GM12892 (cell line): Measurements from ENCODE around the gene MBD5. TPM values are rescaled to one million over a fixed set of nuclear protein-coding genes. Genes with fewer than 3 reads are reported as not detected.
"Not testable (repeated sequence)": the region's sequence is repeated elsewhere in the genome, so short reads cannot be mapped to it uniquely, and the experiment has no call there.

Experiments
- DNase-seq: peaks from one replicate; pipeline ENCODE4 v3.0.0; 2011; ENCODE audit not compliant: insufficient read length
- FAIRE-seq: peaks from 2 replicates; lab custom pipeline; 2011; peaks lifted over from hg19 to GRCh38; lab: Jason Lieb, UNC
- POLR2A ChIP-seq: IDR thresholded peaks from 2 replicates; pipeline ENCODE4 v1.6.1; 2011; ENCODE audit warnings: low read depth, low read length, control low read depth
- POLR2AphosphoS5 ChIP-seq: IDR thresholded peaks from 2 replicates; pipeline ENCODE4 v1.6.1; 2011; ENCODE audit warnings: low read depth, low read length, control low read depth
- TAF1 ChIP-seq: IDR thresholded peaks from 2 replicates; pipeline ENCODE4 v1.6.1; 2011; ENCODE audit warnings: low read depth, mild to moderate bottlenecking, control low read depth, low read length, borderline replicate concordance
- polyA plus RNA-seq: library from polyadenylated mRNA; unstranded; fragments of >200 nt; gene quantifications from one replicate; pipeline ENCODE4 v1.2.1, GENCODE V29; 2012; ENCODE audit warnings: missing spikeins, inconsistent platforms; ENCODE audit not compliant: missing spikeins

MBD5 gene
- polyA plus RNA-seq: 25.1 TPM

GRCh38 chr2:148021059-148021861 lies at the start of gene MBD5:
TSS of gene MBD5 (plus strand) at chr2:148021091.
- TF ChIP-seq TAF1: peak; percentile 93
- TF ChIP-seq POLR2AphosphoS5: no peak
- DNase-seq (peak; percentile 11), FAIRE-seq (peak; percentile 74)

GRCh38 chr2:147976102-147976501 lies 44.8 kb upstream of the MBD5 start:
- no peak for DNase-seq
- FAIRE-seq: no peak
- no peak for TF ChIP-seq POLR2A
- no peak for TF ChIP-seq POLR2AphosphoS5
- TF ChIP-seq TAF1: no peak

GRCh38 chr2:147977679-147978078 lies 43.2 kb upstream of the MBD5 start:
- FAIRE-seq: no peak
- TF ChIP-seq POLR2A: no peak
- no peak for TF ChIP-seq POLR2AphosphoS5
- no peak for TF ChIP-seq TAF1
- DNase-seq: no peak

- no peak for TF ChIP-seq TAF1
- no peak for TF ChIP-seq POLR2AphosphoS5
- no peak for TF ChIP-seq POLR2A
- DNase-seq (no peak), FAIRE-seq (peak; percentile 21)
These were observed 39.9 kb upstream of the MBD5 start for GRCh38 chr2:147980940-147981528.

- no peak for TF ChIP-seq TAF1
- no peak for TF ChIP-seq POLR2AphosphoS5
- TF ChIP-seq POLR2A: no peak
- DNase-seq (no peak), FAIRE-seq (no peak)
These were observed 31.8 kb upstream of the MBD5 start for GRCh38 chr2:147989102-147989501.

- FAIRE-seq: no peak
- peak; percentile 9 for DNase-seq
- TF ChIP-seq POLR2A (no peak), TAF1 (no peak), POLR2AphosphoS5 (no peak)
These were observed 31.0 kb upstream of the MBD5 start for GRCh38 chr2:147989809-147990403.

- FAIRE-seq, DNase-seq: not testable (repeated sequence)
These were observed 25.9 kb upstream of the MBD5 start for GRCh38 chr2:147994965-147995364.

GRCh38 chr2:147996828-147997227 lies 24.1 kb upstream of the MBD5 start:
- DNase-seq: no peak
- FAIRE-seq: no peak
- TF ChIP-seq POLR2AphosphoS5 (no peak), POLR2A (no peak), TAF1 (no peak)

- DNase-seq (no peak), FAIRE-seq (no peak)
- TF ChIP-seq POLR2A (no peak), TAF1 (no peak), POLR2AphosphoS5 (no peak)
These were observed 22.7 kb upstream of the MBD5 start for GRCh38 chr2:147998203-147998602.

- FAIRE-seq (no peak), DNase-seq (no peak)
These were observed 21.8 kb upstream of the MBD5 start for GRCh38 chr2:147999126-147999525.

GRCh38 chr2:148000095-148000494 lies 20.8 kb upstream of the MBD5 start:
- FAIRE-seq (no peak), DNase-seq (no peak)
- TF ChIP-seq POLR2AphosphoS5: no peak
- TF ChIP-seq POLR2A: no peak
- no peak for TF ChIP-seq TAF1

More at GRCh38 chr2:147999126-147999525, 21.8 kb upstream of the MBD5 start:
- no peak for TF ChIP-seq POLR2A
- no peak for TF ChIP-seq POLR2AphosphoS5
- no peak for TF ChIP-seq TAF1

- FAIRE-seq, DNase-seq: not testable (repeated sequence)
These were observed 18.5 kb upstream of the MBD5 start for GRCh38 chr2:148002420-148002819.
